A204.1 (cell line): Measurements from ENCODE around the gene KLRC3.
"Not testable (repeated sequence)": the region's sequence is repeated elsewhere in the genome, so short reads cannot be mapped to it uniquely, and the experiment has no call there.

Experiments
- FAIRE-seq: peaks from 2 replicates; lab custom pipeline; 2012; peaks lifted over from hg19 to GRCh38; lab: Jason Lieb, UNC

Gene KLRC3

GRCh38 chr12:10368206-10369171 lies 51.9 kb downstream of the KLRC3 start:
- FAIRE-seq, result no peak

GRCh38 chr12:10367714-10368113 lies 52.7 kb downstream of the KLRC3 start:
- FAIRE-seq, result not testable (repeated sequence)

DNA sequence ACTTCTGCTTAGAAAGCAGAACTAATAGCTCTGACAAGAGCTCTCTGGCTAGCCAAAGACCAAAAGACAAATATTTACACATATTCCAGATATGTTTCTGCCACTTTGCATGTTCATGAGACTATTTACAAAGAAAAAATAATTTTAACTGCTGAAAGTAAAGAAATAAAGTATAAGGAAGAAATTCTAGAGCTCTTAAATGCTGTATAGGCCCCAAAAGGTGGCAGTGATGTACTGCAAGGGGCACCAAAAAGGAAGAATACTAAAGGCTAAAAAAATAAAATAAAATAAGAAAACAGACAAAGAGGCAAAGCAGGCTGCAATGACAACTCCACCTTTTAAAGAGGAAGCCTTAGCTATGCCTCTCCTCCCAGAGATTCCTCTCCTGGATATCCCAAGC lies 53.5 kb downstream of the KLRC3 start:
- no peak for FAIRE-seq

GRCh38 chr12:10365696-10366405 lies 54.5 kb downstream of the KLRC3 start:
- FAIRE-seq, result no peak

DNA sequence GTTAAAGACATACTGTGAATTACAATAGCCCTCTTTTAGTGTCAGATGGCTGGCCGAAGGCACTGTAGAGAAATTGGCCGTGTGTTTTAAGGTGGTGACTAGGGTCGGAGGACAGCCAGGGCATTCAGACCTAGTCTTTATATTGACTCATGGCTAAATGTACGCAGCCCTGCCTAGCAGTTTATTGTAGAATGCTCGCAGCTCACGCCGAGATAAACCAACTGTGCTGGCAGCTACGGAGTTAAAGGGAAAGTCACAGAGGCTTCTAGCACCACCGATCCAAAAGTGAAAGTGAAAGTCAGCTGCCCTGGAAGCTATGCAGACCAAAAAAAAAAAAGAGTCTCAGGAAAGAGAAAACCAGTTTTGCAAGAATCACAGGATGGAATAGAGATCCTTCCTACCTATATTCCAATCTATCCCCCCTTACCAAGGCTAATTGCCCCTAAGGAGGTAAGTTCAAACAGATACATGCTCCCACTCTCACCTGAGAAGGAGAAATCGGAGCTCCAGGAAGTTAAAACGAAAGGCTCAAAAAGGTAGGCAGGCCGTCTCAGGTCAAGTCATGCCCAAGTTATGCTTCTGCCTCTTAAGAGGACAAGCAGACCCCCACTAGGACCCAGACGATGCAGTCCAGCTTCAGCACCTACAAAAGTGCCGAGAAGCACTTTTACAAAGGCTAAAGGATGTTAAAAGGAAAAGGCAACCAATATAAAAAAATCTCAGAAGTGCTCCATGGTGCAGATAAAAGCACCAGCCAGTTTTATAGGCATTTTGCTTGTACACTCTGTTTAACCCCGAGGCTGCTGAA lies 55.4 kb downstream of the KLRC3 start:
- no peak for FAIRE-seq

DNA sequence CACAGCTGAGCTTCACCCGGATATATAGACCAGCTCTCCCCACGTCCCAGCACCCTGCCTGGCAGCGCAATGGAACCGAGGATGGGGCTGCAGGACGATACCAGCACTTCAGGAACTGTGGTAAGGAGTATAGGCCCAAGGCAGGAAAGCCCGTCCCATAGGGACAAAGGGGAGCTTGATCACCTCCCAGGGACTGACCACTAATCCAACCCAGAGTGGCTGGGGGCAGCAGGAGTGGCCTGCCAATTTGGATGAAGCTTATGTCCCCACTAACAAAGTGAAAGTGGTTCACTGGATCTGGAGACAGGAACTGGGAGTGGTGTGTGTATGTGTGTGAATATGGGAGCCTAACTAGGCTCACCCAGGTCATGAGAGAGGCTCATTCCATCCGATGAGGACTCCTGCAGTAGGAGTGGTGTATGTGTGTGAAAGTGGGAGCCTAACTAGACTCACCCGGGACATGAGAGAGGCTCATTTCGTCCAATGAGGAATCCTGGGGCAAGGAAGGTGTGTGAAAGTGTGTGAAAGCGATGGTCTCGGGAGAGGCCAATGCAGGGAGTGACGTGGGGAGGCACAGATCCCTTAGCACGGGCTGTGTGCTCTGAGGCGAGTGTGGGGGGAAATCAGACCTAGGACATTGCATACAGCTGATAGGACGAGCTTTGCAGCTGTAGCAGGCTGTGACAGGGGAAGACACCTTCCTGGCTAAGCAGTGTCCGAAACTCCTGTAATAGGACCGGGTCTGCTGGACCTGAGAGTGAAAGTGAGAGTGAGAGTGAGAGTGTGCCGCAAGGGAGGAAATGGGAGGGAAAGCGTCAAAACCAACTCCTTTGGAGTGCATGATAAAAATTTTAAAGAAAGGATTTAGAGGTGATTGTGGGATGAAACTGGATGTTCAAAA lies 56.2 kb downstream of the KLRC3 start:
- no peak for FAIRE-seq

DNA sequence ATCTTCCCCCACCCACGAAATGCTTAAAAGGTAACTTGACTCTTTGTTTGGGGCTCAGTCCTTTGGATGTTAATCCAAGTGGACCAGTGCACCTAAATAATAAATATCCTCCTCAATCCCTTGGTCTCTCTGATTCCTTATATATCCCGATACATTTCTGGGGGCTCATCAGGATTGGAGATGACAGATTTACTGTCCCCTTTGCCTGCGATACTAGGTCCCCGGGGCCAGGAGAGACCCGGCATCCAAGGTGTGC lies 56.8 kb downstream of the KLRC3 start:
- FAIRE-seq, result no peak

- FAIRE-seq, result no peak
These were observed 57.4 kb downstream of the KLRC3 start for GRCh38 chr12:10362828-10363657.

DNA sequence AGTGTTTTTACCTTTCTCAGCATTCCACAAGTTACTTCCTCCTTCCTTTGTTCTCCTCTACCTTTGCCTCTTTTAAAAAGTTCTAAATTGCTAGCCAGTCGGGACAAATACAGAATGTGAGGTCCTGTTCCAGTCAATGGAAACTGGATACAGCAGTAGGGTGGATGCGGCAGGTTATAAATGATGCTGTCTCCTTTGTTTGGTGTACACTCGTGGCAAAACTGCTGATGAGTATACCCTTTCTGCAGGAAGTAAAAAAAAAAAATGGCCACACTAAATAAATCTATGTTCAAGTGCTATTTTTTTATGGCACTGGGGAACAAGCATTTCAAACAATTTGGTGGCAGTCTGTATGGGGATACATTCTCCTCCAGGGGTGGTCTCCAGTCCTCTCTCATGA lies 58.1 kb downstream of the KLRC3 start:
- FAIRE-seq, result no peak
